Activated CD4-positive, alpha-beta T cell treated with anti-CD3 and anti-CD28 coated beads for 1 hour (primary cell): ENCODE results near the gene SSBP3.

Experiments used
- DNase-seq: peaks from one replicate; pipeline ENCODE4 v3.0.0-alpha.2; 2020

Gene SSBP3

DNA sequence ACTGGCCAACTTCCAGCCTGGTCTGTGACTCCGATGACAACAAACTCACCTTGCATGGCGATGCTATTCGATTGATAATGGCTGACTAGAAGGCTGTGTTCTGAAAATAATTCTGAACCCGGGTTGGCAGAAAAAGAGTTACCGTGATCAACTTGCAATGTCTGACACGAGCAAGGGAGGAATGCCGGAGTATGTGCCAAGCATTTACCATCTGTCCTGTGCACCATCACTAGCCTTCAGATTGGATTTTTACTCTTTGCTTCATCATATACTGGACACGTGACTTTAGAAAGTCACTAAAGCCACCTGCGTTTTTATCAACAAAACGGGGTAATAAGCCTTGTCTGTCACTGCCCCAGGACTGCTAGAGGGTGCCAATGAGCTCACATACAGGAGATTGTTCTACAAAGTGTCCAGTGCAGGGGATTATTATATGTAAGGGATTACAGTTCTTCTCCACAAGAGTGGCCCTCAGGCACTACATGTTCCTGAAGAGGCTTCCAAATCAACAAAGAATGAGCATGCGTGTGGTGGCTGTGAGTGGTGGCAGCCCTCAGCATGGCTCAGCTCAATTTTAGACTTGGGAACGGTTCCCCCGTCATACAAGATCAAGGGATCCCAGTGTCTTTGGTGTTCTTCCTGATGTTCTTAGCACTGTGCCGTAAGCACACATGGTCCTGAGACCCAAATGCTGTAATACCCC, 35.8 kb downstream of the SSBP3 start:
- no peak for DNase-seq

DNA sequence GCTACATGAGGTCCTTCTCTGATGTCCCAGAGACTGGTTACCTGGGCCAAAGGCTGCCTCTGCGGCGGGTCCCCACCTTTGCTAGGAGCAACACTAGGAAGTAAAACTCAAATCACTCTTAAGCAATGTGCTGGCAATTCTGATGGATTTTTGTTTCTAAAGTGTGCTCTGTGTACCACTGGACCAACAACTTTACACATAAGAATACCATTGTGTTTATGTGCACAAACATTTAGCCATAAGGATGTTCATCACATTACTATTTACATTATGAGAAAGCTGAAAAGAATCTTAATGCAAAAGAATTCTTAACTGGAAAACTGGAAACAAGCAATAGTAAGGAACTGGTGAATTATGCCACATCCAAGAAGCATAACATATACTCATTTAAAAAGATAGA, 38.6 kb downstream of the SSBP3 start:
- DNase-seq: no peak

DNA sequence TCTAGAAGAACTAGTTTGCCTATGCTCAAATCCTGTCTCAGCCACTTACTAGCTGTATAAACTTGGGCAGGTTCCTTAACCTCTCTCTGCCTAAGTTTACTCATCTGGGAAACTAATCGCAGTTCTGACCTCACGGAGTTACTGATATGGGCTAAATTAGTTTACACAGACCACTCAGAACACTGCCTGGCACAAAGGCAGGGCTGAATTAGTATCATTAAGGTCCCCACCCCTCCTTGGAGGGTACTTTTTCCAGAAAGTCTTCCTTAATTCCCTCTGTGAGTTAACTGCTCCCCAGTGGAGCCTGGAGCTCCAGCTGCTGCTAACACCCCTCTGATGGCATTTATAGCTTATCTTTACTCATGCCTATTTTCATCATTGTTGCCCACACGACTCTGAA, 40.3 kb downstream of the SSBP3 start:
- DNase-seq: no peak

DNA sequence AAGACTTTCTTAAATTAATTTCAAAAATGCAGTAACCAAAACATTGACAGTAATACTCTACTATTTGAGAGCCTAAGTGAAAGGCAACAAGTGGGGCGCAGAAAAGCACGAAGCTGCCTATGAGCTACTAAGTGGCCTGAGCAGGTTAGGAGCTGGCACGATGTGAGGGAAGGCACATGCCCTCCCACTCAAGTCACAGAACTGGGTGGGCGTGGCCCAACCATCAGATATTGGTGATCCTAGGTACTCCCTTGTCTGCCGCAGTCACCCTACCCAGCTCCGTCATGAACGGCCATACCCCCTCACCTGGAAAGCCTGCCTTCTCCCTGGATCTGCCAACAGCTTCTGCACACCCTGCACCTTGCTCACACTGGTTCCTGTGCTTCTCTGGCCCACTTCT, 40.8 kb downstream of the SSBP3 start:
- DNase-seq: no peak

DNA sequence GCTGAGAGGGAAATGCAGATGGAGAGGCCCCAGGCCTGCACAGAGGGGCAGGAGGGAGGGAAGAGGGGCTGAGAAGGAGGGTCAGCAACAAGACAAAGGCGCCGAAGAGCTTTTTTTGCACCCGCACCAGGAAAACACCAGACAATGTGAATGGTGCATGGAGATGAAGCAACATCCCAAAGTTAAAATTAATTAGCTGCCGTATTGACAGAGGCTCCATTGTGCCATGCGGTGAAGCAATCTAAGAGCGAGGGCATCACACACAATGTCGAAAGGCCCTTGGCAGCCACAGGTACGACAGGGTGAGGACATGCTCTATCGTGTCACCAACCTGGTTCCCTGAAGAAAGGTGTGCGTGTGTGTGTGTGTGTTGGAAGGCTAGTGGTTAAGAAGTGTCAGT, 41.2 kb downstream of the SSBP3 start:
- DNase-seq: no peak

DNA sequence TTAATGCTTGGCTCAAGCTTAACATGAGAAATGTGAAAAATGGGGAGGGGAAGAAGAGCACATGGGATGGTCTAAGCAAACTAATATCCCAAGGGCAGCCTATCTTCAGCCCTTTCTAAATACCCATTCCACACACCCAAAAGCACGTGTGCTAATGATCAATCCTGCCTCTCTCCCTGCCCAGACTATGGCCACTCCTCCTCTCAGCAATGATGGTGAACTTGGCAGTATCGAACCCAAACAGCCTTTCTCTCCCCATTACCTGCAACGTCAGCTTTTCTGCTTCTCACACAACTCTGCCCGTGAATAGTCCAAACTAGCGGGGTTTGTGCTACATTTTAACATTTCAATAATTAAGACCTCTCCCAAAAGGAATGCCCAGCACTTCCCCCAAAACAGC, 41.6 kb downstream of the SSBP3 start:
- no peak for DNase-seq

DNA sequence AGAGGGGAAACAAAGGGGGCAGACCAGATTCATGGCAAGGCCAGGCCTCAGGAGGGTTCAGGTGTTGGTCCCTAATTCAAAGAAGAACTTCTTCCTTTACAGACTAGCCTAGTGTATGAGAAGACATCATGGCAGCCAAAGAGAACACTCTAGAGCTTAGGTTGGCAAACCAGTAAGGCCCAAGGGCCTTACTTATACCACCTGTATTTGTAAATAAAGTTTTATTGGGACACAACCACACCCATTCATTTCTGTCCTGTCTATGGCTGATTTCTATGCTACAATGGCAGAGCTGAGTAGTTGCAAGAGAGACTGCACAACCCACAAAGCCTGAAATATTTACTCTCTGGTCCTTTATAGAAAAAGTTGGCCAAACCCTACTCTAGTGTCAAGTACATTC, 42.3 kb downstream of the SSBP3 start:
- DNase-seq: no peak

DNA sequence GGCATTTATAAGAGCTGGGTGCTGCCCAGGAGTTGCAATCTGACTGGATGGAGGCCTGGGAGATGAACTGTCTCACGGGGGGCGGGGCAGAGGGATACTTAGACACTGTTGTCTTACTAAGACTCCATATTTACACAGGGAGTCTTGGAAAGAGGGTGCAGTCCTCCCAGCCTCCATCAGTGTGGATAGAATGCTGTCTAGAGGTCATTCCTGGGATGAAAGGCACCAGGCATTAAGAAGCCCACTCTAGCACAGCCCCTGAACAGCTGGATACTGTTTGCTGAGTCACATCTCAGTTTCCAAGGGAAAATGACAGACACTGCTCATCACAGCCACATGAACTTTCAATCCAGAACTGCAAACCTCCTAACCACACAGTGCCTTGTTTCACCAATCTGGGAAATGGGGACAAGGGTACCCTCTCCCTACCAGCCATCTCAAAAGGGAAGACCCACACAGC, 43.3 kb downstream of the SSBP3 start:
- no peak for DNase-seq

DNA sequence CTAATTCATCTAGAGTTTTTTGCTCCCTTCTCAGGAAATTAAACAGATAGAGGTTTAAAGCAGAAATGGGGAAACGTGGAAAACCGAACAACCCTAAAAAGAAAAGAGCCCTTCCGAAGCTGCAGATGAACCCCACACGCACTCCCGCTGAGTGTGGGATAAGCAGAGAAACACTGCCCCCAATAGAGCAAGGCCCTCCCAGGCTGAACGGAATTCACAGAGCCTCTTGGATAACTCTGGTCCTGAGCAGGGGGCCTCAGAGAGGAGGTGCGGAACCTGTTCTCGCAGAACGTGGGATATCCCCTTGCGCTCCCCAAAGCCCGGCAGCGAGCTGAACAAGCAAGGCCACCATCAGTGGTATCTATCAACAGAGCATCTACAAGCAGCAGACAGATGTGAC, 44.9 kb downstream of the SSBP3 start:
- DNase-seq: no peak

DNA sequence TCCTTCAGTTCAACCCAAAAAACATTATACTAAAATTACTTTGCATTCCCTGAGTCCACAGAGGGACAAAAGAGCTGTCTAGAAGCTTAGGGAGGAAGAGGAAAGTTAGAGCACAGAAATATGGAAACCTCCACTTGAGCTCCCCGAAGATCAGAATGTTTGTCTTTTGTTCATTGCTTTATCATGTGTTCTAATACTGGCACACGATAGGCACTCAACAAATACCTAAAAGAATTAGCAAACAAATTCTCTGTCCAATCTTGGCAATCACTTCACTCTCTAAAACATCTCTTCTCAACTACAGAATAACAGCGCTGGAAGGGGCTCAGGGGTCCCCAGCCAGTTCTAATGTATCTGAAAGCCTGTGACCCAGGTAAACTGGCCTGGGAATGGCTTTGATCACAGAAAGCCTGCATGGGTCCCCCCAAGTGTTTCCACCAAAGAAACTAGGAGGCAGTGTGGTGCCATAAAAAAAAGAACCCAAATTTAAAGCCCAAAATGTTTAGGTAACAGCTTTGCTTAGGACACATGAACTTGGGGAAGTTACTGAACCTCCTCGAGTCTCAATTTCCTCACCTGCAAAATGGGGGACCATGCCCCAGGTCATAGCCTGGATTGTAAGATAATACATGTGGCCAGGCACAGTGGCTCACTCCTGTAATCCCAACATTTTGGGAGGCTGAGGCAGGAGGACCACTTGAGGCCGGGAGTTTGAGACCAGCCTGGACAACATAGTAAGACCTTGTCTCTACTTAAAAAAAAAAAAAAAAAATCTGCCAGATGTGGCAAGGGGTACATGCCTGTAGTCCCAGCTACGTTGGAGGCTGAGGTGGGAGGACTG, 45.8 kb downstream of the SSBP3 start:
- no peak for DNase-seq

DNA sequence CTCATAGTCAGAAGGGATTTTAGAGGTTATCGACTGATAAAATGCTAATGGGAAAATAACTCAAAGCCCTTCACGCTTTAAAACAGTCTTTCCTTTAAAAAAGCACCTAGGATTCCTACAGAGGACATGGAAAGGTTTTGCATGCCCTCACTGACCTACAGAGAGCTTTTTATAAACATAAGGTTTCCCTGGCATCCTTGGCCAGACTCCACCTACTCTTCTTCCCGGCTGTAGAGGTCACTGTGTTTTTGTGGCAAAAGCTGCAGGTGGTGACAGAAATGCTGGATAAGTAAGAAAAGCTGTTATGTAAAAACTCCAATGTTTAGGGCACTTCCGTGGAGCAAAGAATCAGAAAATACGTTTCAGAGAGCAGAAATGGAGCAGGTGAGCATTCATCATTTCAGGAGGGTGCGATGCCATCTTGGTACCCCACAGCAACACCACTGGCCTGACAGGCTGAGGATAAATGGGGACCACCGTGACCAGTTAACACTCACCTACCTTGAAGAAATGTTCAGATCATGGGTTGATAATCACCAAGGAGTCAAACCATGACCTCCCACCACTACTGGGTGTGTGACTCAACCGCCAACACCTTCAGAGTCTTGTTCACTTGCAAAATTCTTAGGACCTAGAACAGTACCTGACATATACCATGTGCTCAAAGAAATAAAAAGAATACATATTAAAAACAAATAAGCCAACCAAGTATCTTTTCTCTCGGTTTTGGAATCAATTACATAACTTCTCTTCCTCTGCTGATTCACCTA, 46.6 kb downstream of the SSBP3 start:
- DNase-seq: no peak

DNA sequence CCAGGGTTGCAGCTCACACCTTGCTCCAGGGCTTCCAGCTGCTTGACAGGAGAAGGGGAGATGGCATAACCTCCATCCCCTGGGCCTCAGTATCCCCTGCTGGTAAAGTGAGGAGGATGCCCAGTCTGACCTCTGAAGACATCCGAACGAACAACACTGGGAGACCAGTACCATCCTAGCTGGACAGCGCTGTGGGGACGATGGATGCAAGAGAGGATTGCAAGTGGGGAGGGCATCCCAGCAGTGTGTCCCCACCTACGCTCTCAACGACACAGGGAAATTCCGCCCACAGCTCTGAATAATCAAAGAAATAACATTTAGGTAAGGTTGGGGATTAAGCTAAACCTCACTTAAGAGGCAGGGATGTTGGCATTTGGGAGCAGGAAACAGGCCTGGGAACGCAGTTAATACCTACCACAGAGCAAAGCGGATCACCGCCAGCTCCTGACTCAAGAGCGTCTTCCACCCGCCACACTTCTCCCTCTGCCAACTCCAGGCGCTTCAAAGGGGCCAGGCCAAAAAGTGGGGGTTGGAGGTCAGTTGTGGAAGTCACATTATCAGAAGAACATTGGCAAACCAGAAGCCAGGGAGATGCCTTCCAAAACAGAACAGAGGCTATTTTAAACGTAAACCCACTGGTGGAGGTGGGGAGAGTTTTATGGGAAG, 47.6 kb downstream of the SSBP3 start:
- no peak for DNase-seq

DNA sequence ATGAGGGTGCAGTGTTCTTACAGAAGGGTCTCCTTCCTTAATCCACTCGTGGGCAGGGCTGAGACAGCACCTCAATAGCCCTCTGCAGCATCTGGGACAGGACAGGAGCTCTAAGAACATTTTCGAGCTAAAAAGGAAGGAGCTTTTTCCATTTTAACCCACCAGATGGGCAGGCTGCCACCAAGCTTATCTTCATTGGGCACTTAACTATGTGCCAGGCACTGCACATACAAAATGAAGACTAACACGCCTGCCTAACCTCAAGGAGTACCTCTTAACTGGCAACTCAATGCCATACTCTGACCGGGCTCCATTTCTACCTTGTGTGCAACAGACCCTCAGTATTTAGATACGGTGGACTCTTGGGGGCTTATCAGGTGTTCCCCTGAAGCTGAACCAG, 48.2 kb downstream of the SSBP3 start:
- DNase-seq: no peak

DNA sequence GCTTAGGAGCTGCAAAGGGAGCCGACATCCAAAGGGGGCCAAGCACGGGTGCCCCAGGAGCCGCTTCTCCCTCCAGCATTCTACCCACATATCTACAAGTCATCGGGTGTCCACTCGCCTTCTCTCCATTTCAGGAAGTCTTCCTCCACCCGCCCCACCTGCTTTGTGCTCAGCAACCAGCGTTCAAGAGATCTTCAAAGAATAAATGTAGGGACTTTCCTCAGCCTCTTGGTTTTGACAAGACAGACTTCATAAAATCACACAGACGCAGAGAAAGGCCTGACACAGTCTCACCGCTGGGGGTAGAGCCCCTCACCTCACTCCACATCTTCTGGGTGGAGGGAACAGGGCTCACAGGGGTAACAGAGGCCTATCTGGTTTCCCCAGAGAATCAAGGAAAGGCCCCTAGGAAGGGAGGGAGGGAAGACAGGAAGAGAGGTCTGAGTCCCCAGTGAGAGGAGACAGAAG, 49.5 kb downstream of the SSBP3 start:
- peak; percentile 26 for DNase-seq

DNA sequence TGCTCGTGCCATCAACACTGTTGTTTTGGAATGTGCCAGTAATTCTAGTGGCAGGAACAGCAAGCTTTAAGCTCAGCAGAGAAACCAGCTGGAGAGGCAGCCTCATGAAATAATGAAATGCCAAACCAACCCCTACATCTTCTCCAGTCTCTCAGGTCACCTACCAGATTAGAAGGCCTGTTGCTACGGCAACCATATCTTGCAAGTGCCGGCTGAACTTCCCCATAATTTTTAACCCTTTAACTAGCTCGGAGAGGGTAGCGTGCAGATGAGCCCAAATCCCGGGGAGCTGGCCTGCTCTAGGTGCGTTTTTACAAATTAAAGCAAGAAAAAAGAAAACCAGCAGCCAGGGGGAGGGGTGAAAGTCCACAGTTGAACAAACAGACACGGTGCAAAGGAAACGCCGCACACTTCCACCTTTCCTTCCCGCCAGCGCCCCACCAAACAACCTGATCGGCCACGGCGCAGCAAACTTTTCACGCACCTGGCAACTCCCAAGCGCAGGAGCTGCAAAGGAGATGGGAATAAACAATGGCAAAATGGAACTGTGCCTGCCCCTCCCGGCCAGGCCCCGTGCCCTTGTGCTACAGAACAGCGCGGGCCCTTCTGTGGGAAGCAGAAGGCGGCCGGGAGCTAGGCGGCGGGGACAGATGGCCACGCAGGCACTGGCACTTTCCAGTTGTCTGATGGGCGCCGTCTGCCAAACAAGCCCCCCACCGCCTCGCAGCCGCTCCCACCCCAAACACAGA, 50.1 kb downstream of the SSBP3 start:
- DNase-seq: no peak

DNA sequence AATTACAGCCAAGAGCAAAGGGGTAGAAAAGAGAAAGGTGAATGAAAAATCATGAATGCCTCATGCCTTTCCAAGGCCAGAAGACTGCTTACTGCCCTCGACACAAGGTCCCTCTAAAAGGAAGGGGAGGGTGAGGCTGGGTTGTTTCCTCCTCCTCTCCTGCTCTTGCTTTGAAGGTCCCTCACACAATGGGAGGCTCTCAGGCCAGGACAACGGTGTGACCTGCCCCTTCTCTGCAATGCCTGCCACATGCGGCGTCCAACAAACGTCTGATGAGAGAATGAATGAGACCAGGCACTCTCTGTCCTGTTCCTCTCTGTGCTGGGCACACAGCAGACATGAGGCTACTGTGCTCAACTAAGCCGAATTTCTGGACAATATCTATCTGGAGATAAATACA, 51.3 kb downstream of the SSBP3 start:
- no peak for DNase-seq

DNA sequence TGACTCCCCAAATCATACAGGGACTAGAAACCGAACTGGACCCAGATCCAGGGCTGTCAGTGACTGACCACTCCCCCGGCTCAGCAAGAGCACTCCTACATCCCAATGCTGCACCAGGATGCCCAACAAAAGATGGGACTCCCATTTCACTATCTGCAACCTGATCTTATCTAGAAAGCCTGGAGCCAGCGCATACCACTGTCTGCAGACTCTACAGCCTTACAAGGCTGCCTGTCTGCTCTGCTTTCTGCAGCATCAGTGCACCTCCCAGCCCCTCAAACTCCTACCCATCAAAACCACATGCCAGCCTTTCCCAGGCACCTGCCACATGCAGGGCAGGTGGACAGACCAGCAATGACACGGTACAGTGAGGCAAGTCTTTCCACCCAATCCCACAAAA, 52.2 kb downstream of the SSBP3 start:
- DNase-seq: no peak

DNA sequence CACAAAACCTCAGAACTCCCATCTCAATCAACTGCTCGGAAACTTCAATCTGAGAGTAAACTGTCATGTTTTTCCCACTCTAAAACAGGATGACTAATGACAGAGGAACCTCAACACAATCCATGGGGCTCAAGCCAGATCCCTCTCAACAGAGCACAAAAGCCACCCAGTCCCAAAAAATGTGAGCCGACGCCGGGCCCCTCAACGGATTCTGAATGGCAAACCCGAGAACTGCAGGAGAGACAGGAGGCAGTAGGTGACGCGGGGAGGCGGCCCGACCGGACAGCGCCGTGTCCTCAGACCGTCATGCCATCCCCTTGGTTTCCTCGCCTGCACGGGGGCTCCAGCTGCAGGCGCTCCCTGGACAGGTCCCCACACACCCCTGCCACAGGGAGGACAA, 53.4 kb downstream of the SSBP3 start:
- DNase-seq: no peak

DNA sequence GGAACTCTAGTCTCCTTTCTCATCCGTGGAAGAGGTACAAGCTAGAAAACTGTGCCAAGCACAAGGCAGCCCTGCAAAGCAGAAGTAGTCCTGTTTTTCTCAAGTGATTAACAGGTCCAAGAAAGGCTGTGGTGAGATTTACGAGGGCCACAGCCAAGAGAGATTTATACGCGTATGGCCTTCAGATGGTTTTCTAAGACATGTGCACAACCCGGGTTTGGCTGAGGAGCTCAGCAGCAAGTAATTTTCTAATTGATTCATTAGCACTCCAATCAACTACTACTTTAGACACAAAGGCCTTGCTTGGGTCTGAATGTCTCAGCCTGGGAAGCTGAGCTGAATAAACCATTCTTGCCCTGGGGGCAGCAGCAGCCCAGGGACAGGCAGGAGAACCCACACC, 55.8 kb downstream of the SSBP3 start:
- DNase-seq: no peak

DNA sequence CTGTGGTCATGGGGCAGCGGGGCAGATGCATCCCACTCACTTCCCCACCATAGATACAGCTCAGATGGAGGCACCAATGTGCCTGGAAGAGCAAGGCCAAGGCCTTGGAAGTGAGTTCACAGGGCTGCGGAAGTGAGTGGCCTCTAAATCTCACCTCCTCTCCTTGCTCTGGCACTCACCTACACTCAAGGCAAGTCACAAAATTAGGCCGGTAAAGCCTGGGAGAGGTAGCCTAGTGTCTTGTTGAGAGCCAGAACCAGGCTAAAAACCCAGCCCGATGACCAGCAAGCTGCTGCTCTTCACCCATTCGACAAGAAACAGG, 57.5 kb downstream of the SSBP3 start:
- no peak for DNase-seq

DNA sequence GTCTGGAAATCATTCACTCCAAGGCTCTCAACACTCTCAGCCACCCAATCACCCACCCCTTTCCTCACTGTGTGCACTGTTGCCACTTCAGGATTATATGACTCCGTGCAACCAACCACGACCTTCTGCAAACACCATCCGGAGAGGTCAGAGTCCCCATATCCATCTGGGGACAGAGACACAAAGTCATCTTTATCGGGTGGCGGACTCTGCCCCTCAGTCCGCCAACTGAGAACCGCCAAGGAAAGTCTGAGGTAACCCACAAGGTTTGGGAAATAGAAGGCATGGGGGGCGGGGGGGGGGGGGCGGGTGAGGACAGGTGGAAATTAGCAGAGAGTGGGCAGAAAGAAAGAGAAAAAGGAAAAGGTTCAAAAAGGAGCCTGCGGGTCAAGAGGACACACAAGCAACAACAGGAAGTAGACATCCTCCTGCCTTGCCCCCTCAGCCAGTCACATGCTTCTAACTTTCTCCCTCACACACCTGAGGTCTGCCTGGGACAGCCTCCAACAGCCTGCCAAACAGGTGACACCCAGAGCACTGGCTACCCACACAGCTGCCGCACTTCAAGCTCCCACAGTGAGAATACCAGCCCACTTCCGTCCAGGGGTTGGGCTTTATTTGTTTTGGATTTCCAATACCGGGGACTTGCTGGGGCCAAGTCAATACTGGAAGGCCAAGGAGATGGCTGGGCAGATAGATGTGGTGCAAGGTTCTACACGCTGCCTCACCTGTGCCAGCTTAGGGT, 58.1 kb downstream of the SSBP3 start:
- DNase-seq: no peak
